Mesenchymal stem cell (in vitro differentiated cells and primary cell): ENCODE data around the gene RGMA.

ENCODE experiments used
- DNase-seq: peaks from one replicate; pipeline ENCODE4 v3.0.0-alpha.2; 2013
- H2AFZ ChIP-seq: one replicate; pipeline ENCODE4 v1.6.1; 2013; ENCODE audit warnings: low read depth, mild to moderate bottlenecking, control low read depth, inconsistent platforms, low read length, moderate library complexity
- H2AK5ac ChIP-seq: 2 replicates; pipeline ENCODE4 v1.6.1; 2013; ENCODE audit warnings: low read length, moderate library complexity, mild to moderate bottlenecking, inconsistent platforms; ENCODE audit not compliant: severe bottlenecking
- H2BK120ac ChIP-seq: one replicate; pipeline ENCODE4 v1.6.1; 2013; ENCODE audit warnings: low read depth, mild to moderate bottlenecking, inconsistent platforms, low read length, moderate library complexity
- H2BK12ac ChIP-seq, 2 experiments: one replicate each; pipeline ENCODE4 v1.6.1; 2013; ENCODE audit warnings: inconsistent platforms in 2 of 2, low read length in 2 of 2, mild to moderate bottlenecking in 2 of 2, moderate library complexity in 2 of 2, control low read depth in 1 of 2
- H2BK15ac ChIP-seq: one replicate; pipeline ENCODE4 v1.6.1; 2013; ENCODE audit warnings: mild to moderate bottlenecking, low read depth, inconsistent platforms; ENCODE audit not compliant: poor library complexity, severe bottlenecking
- H2BK5ac ChIP-seq: 2 replicates; pipeline ENCODE4 v1.6.1; 2013; ENCODE audit warnings: low read depth, mild to moderate bottlenecking, low read length, control low read depth, inconsistent platforms; ENCODE audit not compliant: poor library complexity, severe bottlenecking
- H3K14ac ChIP-seq, 2 experiments: one replicate each; pipeline ENCODE4 v1.6.1; 2013; ENCODE audit warnings: inconsistent platforms in 2 of 2, low read length in 2 of 2, control low read depth in 1 of 2, mild to moderate bottlenecking in 1 of 2, moderate library complexity in 1 of 2
- H3K18ac ChIP-seq, 2 experiments: one replicate each; pipeline ENCODE4 v1.6.1; 2013; ENCODE audit warnings: inconsistent platforms in 2 of 2, low read length in 2 of 2, control low read depth in 1 of 2, low read depth in 1 of 2, mild to moderate bottlenecking in 1 of 2
- H3K23ac ChIP-seq, 2 experiments: one replicate each; pipeline ENCODE4 v1.6.1; 2013; ENCODE audit warnings: inconsistent platforms in 2 of 2, low read length in 2 of 2, mild to moderate bottlenecking in 2 of 2, moderate library complexity in 2 of 2, control low read depth in 1 of 2
- H3K27ac ChIP-seq: 2 replicates; pipeline ENCODE4 v1.5.1; 2013; ENCODE audit warnings: mild to moderate bottlenecking, moderate library complexity, low read length, control low read depth, inconsistent platforms; ENCODE audit not compliant: poor library complexity, severe bottlenecking
- H3K27me3 ChIP-seq, 2 experiments: 2 replicates each; pipeline versions ENCODE4 v1.6.1 to v1.7.0; 2013; ENCODE audit warnings: low read length in 2 of 2, mild to moderate bottlenecking in 2 of 2, moderate library complexity in 2 of 2, control low read depth in 1 of 2, inconsistent platforms in 1 of 2; ENCODE audit not compliant: control insufficient read depth in 1 of 2, insufficient read depth in 1 of 2
- H3K36me3 ChIP-seq, 2 experiments: 2 replicates each; pipeline versions ENCODE4 v1.6.1 to v1.7.0; 2013; ENCODE audit warnings: low read length in 2 of 2, control low read depth in 1 of 2, inconsistent platforms in 1 of 2, low read depth in 1 of 2, mild to moderate bottlenecking in 1 of 2; ENCODE audit not compliant: insufficient read depth in 2 of 2, control insufficient read depth in 1 of 2
- H3K4ac ChIP-seq, 2 experiments: one replicate each; pipeline ENCODE4 v1.6.1; 2013; ENCODE audit warnings: inconsistent platforms in 2 of 2, low read length in 2 of 2, mild to moderate bottlenecking in 2 of 2, moderate library complexity in 2 of 2, control low read depth in 1 of 2, low read depth in 1 of 2
- H3K4me1 ChIP-seq: 2 replicates; pipeline ENCODE4 v1.6.1; 2013; ENCODE audit warnings: low read depth, low read length, control low read depth; ENCODE audit not compliant: control insufficient read depth, insufficient read depth
- H3K4me2 ChIP-seq: 2 replicates; pipeline ENCODE4 v1.6.1; 2013; ENCODE audit warnings: low read length, mild to moderate bottlenecking, inconsistent platforms; ENCODE audit not compliant: poor library complexity, severe bottlenecking
- H3K4me3 ChIP-seq, 2 experiments: 2 replicates each; pipeline versions ENCODE4 v1.5.1 to v1.7.0; 2013; ENCODE audit warnings: low read length in 2 of 2, mild to moderate bottlenecking in 2 of 2, control low read depth in 1 of 2, low read depth in 1 of 2; ENCODE audit not compliant: insufficient read depth in 1 of 2
- H3K79me1 ChIP-seq: replicated peaks from 2 replicates; pipeline ENCODE4 v1.6.1; 2013; ENCODE audit warnings: mild to moderate bottlenecking, control low read depth, low read length, inconsistent platforms; ENCODE audit not compliant: poor library complexity, severe bottlenecking
- H3K9ac ChIP-seq: 2 replicates; pipeline ENCODE4 v1.7.0; 2013; ENCODE audit warnings: mild to moderate bottlenecking, low read length, moderate library complexity
- H3K9me3 ChIP-seq: 2 replicates; pipeline ENCODE4 v1.7.0; 2013; ENCODE audit warnings: mild to moderate bottlenecking, low read length; ENCODE audit not compliant: control insufficient read depth
- H4K8ac ChIP-seq: one replicate; pipeline ENCODE4 v1.6.1; 2013; ENCODE audit warnings: inconsistent platforms, mild to moderate bottlenecking, low read length, moderate library complexity
- H4K91ac ChIP-seq: one replicate; pipeline ENCODE4 v1.6.1; 2013; ENCODE audit warnings: mild to moderate bottlenecking, low read length, inconsistent platforms
- WGBS: methylation state at CpG from one replicate; pipeline ENCODE4 v1.1.7; 2013; ENCODE audit warnings: mixed read lengths; 5-methylcytosine and 5-hydroxymethylcytosine counted together

The RGMA gene

GRCh38 chr15:93126148-93126547 lies 37.1 kb upstream of the RGMA start:
- no peak overlapping the region for H2BK12ac ChIP-seq
- H2BK120ac ChIP-seq, result no peak overlapping the region
- no peak overlapping the region for H2BK15ac ChIP-seq
- H3K9me3 ChIP-seq, result no peaks in the 10 kb centered on the region
- H3K79me1 ChIP-seq, result no peaks in the 10 kb centered on the region
- no peak overlapping the region for H3K4ac ChIP-seq
- no peak overlapping the region for H3K14ac ChIP-seq
- H4K91ac ChIP-seq, result no peak overlapping the region
- 100% methylated on average over 2 of the region's 3 CpGs for WGBS
- H3K9ac ChIP-seq, result no peak overlapping the region
- no peak overlapping the region for H3K23ac ChIP-seq
- no peak for DNase-seq
- H2AFZ ChIP-seq, result no peak overlapping the region
- no peaks in the 10 kb centered on the region for H3K36me3 ChIP-seq
- H4K8ac ChIP-seq, result no peak overlapping the region
- H2AK5ac ChIP-seq, result no peak overlapping the region
- no peak overlapping the region for H3K27ac ChIP-seq
- no peak overlapping the region for H3K4me3 ChIP-seq
- H3K4me1 ChIP-seq, result no peaks in the 10 kb centered on the region
- no peaks in the 10 kb centered on the region for H3K27me3 ChIP-seq
- H2BK5ac ChIP-seq, result no peak overlapping the region
- no peak overlapping the region for H3K18ac ChIP-seq
- H3K4me2 ChIP-seq, result no peak overlapping the region

DNA sequence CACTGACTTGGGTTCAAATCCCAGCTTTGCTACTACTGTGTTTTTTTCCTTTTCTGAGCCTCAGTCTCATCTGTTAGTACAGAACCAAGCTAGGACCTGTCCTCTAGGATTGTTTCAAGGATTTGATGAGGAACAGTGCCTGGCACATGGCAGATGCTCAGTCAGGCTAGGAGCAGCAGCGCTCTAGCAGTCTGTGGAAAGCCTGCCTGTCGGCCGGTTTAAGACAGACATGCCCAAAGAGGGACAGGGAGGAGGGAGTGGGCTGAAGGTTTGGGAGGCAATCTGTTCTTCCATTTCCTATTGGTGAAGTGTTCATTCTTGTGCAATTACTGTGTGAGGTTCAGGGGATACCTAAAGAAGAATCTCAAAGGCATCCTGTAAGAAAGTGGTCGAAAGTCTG lies 35.1 kb upstream of the RGMA start:
- Histone ChIP-seq H3K4me3 (no peak overlapping the region), H3K27me3 (no peaks in the 10 kb centered on the region), H3K4me2 (no peak overlapping the region), H2BK12ac (no peak overlapping the region), H3K27ac (no peak overlapping the region), H3K9ac (no peak overlapping the region), H3K79me1 (no peaks in the 10 kb centered on the region), H2BK5ac (no peak overlapping the region), H3K14ac (no peak overlapping the region), H2AFZ (no peak overlapping the region), H2BK120ac (no peak overlapping the region), H2BK15ac (no peak overlapping the region), H4K8ac (no peak overlapping the region), H3K4me1 (no peaks in the 10 kb centered on the region), H3K23ac (no peak overlapping the region), H3K36me3 (no peaks in the 10 kb centered on the region), H3K18ac (no peak overlapping the region), H4K91ac (no peak overlapping the region), H2AK5ac (no peak overlapping the region), H3K9me3 (no peaks in the 10 kb centered on the region), H3K4ac (no peak overlapping the region)
- DNase-seq, result no peak
- WGBS, result 83% methylated on average over 4 of the region's 4 CpGs

DNA sequence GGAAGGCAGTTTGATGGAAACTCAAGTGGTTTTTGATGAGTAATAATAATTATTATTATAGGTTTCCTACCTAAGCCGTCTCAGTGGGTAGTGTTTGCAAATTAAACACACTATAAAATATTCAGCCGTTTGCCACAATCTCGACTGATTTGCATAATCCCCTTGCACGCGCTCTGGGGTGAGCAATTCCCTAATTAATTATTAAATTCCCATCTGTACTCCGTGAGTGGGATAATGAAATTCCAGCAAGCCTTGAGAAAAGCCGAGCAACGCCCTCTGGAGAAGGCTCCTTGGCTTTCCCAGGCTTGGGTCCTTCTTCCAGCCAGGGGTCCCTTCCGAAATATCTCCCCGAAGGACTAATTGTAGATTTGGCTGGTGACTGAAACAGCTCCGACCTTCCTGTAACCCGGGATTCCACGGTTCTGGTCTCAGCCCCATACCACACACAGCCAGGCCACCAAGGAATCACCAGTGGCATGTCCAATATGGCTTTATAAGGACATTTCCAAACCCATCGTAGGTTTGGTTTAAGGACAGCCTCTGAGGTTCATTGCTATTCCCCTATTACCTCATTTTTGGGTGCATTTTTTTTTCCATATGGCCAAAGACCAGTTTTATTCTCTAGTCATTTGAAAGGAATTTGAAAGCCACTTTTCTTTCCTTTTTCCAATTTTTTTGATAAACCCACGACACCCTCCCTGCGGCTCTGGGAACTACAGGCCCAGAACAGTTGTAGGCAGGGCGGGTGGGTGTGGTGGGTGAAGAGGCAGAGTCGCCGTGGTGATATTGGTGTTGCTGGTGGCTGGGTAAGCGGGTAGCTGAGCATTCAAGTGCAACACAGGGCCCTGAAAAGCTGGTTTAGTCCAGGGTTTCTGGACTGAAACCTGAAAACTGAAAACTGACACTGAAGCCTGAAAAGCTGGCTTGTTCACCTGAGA lies 33.2 kb upstream of the RGMA start:
- peak overlapping the region; percentile 69 for H3K9ac ChIP-seq
- H3K36me3 ChIP-seq, result no peaks in the 10 kb centered on the region
- H2AK5ac ChIP-seq, result no peak overlapping the region
- no peaks in the 10 kb centered on the region for H3K4me1 ChIP-seq
- H3K14ac ChIP-seq, result no peak overlapping the region
- H4K91ac ChIP-seq, result no peak overlapping the region
- no peak overlapping the region for H2BK12ac ChIP-seq
- H3K18ac ChIP-seq, result no peak overlapping the region
- H3K79me1 ChIP-seq, result no peaks in the 10 kb centered on the region
- no peak overlapping the region for H2AFZ ChIP-seq
- DNase-seq, result no peak
- 82% methylated on average over 20 of the region's 20 CpGs for WGBS
- no peak overlapping the region for H3K4ac ChIP-seq
- H2BK120ac ChIP-seq, result no peak overlapping the region
- H4K8ac ChIP-seq, result no peak overlapping the region
- peak overlapping the region in 1 of 2 experiments; percentile 47 for H3K4me3 ChIP-seq
- no peak overlapping the region for H3K27ac ChIP-seq
- no peaks in the 10 kb centered on the region for H3K9me3 ChIP-seq
- H3K27me3 ChIP-seq, result no peaks in the 10 kb centered on the region
- H3K4me2 ChIP-seq, result no peak overlapping the region
- no peak overlapping the region for H3K23ac ChIP-seq
- no peak overlapping the region for H2BK5ac ChIP-seq
- no peak overlapping the region for H2BK15ac ChIP-seq

GRCh38 chr15:93121107-93121506 lies 32.1 kb upstream of the RGMA start:
- Histone ChIP-seq H3K4me3 (no peak overlapping the region), H2BK120ac (no peak overlapping the region), H4K8ac (no peak overlapping the region), H3K27me3 (peaks cover 0 to 6% of the 10 kb centered on the region in 2 experiments), H2AFZ (no peak overlapping the region), H2BK12ac (no peak overlapping the region), H3K36me3 (no peaks in the 10 kb centered on the region), H3K14ac (no peak overlapping the region), H3K4me1 (no peaks in the 10 kb centered on the region), H3K4me2 (no peak overlapping the region), H3K27ac (no peak overlapping the region), H3K4ac (no peak overlapping the region), H4K91ac (no peak overlapping the region), H3K18ac (no peak overlapping the region), H3K9me3 (no peaks in the 10 kb centered on the region), H3K9ac (no peak overlapping the region), H3K79me1 (no peaks in the 10 kb centered on the region), H2BK15ac (no peak overlapping the region), H3K23ac (no peak overlapping the region), H2AK5ac (no peak overlapping the region), H2BK5ac (no peak overlapping the region)
- no peak for DNase-seq
- WGBS, result 91% methylated on average over 4 of the region's 5 CpGs
